Spinal cord (tissue), 10 donors: ENCODE measurements around the gene CFAP61. TPM values are rescaled to one million over a fixed set of nuclear protein-coding genes. Genes with fewer than 3 reads are reported as not detected.

Experiments
- DNase-seq, 6 donors: peaks; one replicate each; pipeline versions ENCODE4 v3.0.0 to v3.0.0-alpha.2; 2013 to 2015; ENCODE audit warnings: low spot score in 6 of 6, low read depth in 4 of 6
- H3K27ac ChIP-seq: one replicate; pipeline ENCODE4 v1.5.1; 2013; ENCODE audit warnings: low read depth, low read length, control low read depth
- H3K27me3 ChIP-seq: one replicate; pipeline ENCODE4 v1.6.1; 2013; ENCODE audit warnings: low read length; ENCODE audit not compliant: control insufficient read depth, insufficient read depth
- H3K36me3 ChIP-seq: one replicate; pipeline ENCODE4 v1.6.1; 2013; ENCODE audit warnings: low read length; ENCODE audit not compliant: control insufficient read depth, insufficient read depth
- H3K4me1 ChIP-seq: one replicate; pipeline ENCODE4 v1.6.1; 2013; ENCODE audit warnings: low read length; ENCODE audit not compliant: control insufficient read depth, insufficient read depth
- H3K4me3 ChIP-seq: one replicate; pipeline ENCODE4 v1.5.1; 2013; ENCODE audit warnings: low read depth, low read length, control low read depth
- H3K9me3 ChIP-seq: one replicate; pipeline ENCODE4 v1.6.1; 2013; ENCODE audit warnings: low read length; ENCODE audit not compliant: control insufficient read depth, insufficient read depth
- WGBS: methylation state at CpG from one replicate; pipeline ENCODE4 v1.1.5; 2013; ENCODE audit warnings: missing lambda C conversion rate; ENCODE audit not compliant: insufficient coverage; 5-methylcytosine and 5-hydroxymethylcytosine counted together
- polyA plus RNA-seq, 2 donors: library from polyadenylated mRNA; unstranded; fragments of 120-200 nt; gene quantifications; one replicate each; pipeline ENCODE4 v1.2.1, GENCODE V29; 2013; ENCODE audit not compliant: insufficient read length in 2 of 2
- total RNA-seq, 2 donors: library from RNA; depleted of rRNA in 1 of 2; stranded (reverse); fragments of 120-200 nt in 1 of 2; fragments of >200 nt in 1 of 2; gene quantifications; one replicate each; pipeline versions ENCODE4 v1.2.3 to v1.2.4, GENCODE V29; 2013 to 2014
- donor health status: healthy.

CFAP61 gene
- total and polyA plus RNA-seq, 4 donors: 4.0 to 9.8 (median 7.6) TPM

- no peak overlapping the region for H3K4me3 ChIP-seq
- no peaks in the 10 kb centered on the region for H3K9me3 ChIP-seq
- no peaks in the 10 kb centered on the region for H3K27me3 ChIP-seq
- H3K27ac ChIP-seq: no peak overlapping the region
- DNase-seq: no peak
- H3K36me3 ChIP-seq: no peaks in the 10 kb centered on the region
- 95% methylated on average over 2 of the region's 4 CpGs for WGBS
- H3K4me1 ChIP-seq: no peaks in the 10 kb centered on the region
Observed at GRCh38 chr20:20292472-20292871, 240.1 kb downstream of the CFAP61 start.

GRCh38 chr20:20293141-20293540 is 240.8 kb downstream of the CFAP61 start:
- no peaks in the 10 kb centered on the region for H3K4me1 ChIP-seq
- H3K36me3 ChIP-seq: no peaks in the 10 kb centered on the region
- H3K4me3 ChIP-seq: no peak overlapping the region
- WGBS: no CpG with 5 or more reads among the region's 4 CpGs
- H3K9me3 ChIP-seq: no peaks in the 10 kb centered on the region
- H3K27me3 ChIP-seq: no peaks in the 10 kb centered on the region
- no peak overlapping the region for H3K27ac ChIP-seq
- DNase-seq: peak in 1 of 6 donors; percentile 66

GRCh38 chr20:20293691-20294385 is 241.5 kb downstream of the CFAP61 start:
- Histone ChIP-seq H3K4me1 (no peaks in the 10 kb centered on the region), H3K36me3 (no peaks in the 10 kb centered on the region), H3K27me3 (no peaks in the 10 kb centered on the region), H3K4me3 (no peak overlapping the region), H3K9me3 (no peaks in the 10 kb centered on the region), H3K27ac (no peak overlapping the region)
- peak in 1 of 6 donors; percentile 78 for DNase-seq
- WGBS: 89% methylated on average over 4 of the region's 7 CpGs

GRCh38 chr20:20295621-20296498 is 243.5 kb downstream of the CFAP61 start:
- Histone ChIP-seq H3K4me1 (no peaks in the 10 kb centered on the region), H3K9me3 (no peaks in the 10 kb centered on the region), H3K4me3 (no peak overlapping the region), H3K36me3 (no peaks in the 10 kb centered on the region), H3K27ac (no peak overlapping the region), H3K27me3 (no peaks in the 10 kb centered on the region)
- DNase-seq: no peak
- WGBS: 88% methylated on average over 2 of the region's 6 CpGs

- Histone ChIP-seq H3K9me3 (no peaks in the 10 kb centered on the region), H3K27ac (no peak overlapping the region), H3K4me3 (no peak overlapping the region), H3K27me3 (no peaks in the 10 kb centered on the region), H3K4me1 (no peaks in the 10 kb centered on the region), H3K36me3 (no peaks in the 10 kb centered on the region)
- 86% methylated on average over 1 of the region's 3 CpGs for WGBS
- DNase-seq: no peak
Observed at GRCh38 chr20:20297181-20297580, 244.8 kb downstream of the CFAP61 start.

GRCh38 chr20:20297752-20298151 is 245.4 kb downstream of the CFAP61 start:
- WGBS: no CpG with 5 or more reads among the region's 2 CpGs
- DNase-seq: peak in 1 of 6 donors; percentile 13

GRCh38 chr20:20299904-20300303 is 247.6 kb downstream of the CFAP61 start:
- Histone ChIP-seq H3K9me3 (no peaks in the 10 kb centered on the region), H3K36me3 (no peaks in the 10 kb centered on the region), H3K27ac (no peak overlapping the region), H3K4me1 (peaks cover under 1% of the 10 kb centered on the region), H3K27me3 (no peaks in the 10 kb centered on the region), H3K4me3 (no peak overlapping the region)
- WGBS: 58% methylated on average over 2 of the region's 7 CpGs
- DNase-seq: no peak

More at GRCh38 chr20:20297752-20298151, 245.4 kb downstream of the CFAP61 start:
- H3K4me1 ChIP-seq: no peaks in the 10 kb centered on the region
- H3K9me3 ChIP-seq: no peaks in the 10 kb centered on the region
- no peak overlapping the region for H3K4me3 ChIP-seq
- no peaks in the 10 kb centered on the region for H3K36me3 ChIP-seq
- no peaks in the 10 kb centered on the region for H3K27me3 ChIP-seq
- H3K27ac ChIP-seq: no peak overlapping the region

GRCh38 chr20:20303320-20303719 is 251.0 kb downstream of the CFAP61 start:
- H3K36me3 ChIP-seq: no peaks in the 10 kb centered on the region
- WGBS: 89% methylated on average over 12 of the region's 12 CpGs
- peaks cover 4% of the 10 kb centered on the region for H3K4me1 ChIP-seq
- no peaks in the 10 kb centered on the region for H3K27me3 ChIP-seq
- no peak overlapping the region for H3K4me3 ChIP-seq
- DNase-seq: peak in 1 of 6 donors; percentile 4
- H3K9me3 ChIP-seq: no peaks in the 10 kb centered on the region
- no peak overlapping the region for H3K27ac ChIP-seq

GRCh38 chr20:20303742-20304141 is 251.4 kb downstream of the CFAP61 start:
- Histone ChIP-seq H3K27me3 (no peaks in the 10 kb centered on the region), H3K4me3 (no peak overlapping the region), H3K4me1 (peaks cover 4% of the 10 kb centered on the region), H3K27ac (no peak overlapping the region), H3K9me3 (no peaks in the 10 kb centered on the region), H3K36me3 (no peaks in the 10 kb centered on the region)
- WGBS: 79% methylated on average over 15 of the region's 15 CpGs
- peak in 1 of 6 donors; percentile 35 for DNase-seq
